ENCODE results near the gene OR4L1.
"Not testable (repeated sequence)": the region's sequence is repeated elsewhere in the genome, so short reads cannot be mapped to it uniquely, and the experiment has no call there.

The OR4L1 gene, protein sequence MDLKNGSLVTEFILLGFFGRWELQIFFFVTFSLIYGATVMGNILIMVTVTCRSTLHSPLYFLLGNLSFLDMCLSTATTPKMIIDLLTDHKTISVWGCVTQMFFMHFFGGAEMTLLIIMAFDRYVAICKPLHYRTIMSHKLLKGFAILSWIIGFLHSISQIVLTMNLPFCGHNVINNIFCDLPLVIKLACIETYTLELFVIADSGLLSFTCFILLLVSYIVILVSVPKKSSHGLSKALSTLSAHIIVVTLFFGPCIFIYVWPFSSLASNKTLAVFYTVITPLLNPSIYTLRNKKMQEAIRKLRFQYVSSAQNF

DNA sequence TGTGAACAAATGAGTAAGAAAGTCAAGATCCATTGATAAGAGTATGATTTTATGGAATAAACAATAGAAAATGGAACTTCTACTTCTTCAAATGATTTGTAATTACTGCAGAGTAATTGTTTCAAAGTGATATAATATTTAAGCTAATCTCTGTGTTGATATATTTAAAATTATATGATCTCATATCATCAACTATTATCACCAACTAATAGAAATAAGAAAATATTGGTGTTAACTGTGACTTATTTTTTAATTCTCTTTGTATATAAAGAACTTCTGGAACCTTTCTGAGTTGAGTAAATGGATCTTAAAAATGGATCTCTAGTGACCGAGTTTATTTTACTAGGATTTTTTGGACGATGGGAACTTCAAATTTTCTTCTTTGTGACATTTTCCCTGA lies at the start of gene OR4L1:
Gene OR4L1, plus strand, starts transcription at position 301 of the 400 bp plus-strand sequence. Its CDS starts 0 bp downstream, at position 301.
- no peak for DNase-seq

DNA sequence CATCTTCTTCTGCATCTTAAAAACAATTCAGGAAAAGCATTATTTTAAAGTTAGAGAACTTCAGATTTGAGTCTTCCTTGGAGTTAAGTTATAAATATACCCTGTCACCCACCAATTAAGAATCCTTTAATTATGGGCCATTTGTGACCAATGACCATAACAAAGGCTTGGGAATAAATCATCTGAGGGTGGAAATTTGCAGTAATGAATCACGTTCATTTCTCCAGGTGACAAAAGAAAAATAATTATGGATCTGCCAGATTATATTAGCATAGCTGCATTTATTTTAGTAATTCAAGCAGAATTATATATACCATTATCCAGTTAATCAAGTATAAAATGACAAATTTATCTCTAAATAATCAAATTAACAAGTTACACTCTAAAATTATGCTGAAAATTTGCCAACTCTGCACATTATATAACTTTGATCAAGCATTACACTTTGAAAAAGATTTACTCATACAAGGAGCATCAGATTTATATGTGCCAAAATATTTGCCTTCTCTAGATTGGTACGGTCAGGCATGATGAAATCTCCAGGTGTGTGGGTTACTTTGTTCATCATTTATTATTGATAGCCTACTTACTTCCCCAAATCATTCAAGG lies 40.5 kb upstream of the OR4L1 start, which contains the start of gene OR4K14:
Gene OR4K14, minus strand, starts transcription at position 51 of the 609 bp plus-strand sequence. CDS start 4,114 bp downstream, outside the sequence.
- DNase-seq: no peak

DNA sequence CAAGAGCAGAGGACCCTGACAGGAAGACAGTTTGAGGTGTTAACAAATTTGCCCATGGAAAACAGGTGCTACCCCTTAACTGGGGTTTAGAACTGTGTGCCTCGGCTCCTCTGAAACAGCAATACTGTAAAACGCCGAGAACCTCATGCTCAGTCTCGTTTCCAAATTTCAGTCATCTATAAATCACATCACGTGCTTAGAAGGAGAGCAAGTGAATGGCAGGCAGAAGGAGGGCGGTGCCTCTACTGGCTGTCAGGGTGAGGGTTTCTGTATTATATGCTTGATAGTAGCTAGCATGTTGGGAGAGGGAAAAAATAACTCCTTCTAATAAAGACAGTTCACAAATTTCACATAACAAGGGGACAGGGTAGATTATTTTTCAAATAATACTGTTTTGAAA lies 28.8 kb upstream of the OR4L1 start:
- no peak for DNase-seq

DNA sequence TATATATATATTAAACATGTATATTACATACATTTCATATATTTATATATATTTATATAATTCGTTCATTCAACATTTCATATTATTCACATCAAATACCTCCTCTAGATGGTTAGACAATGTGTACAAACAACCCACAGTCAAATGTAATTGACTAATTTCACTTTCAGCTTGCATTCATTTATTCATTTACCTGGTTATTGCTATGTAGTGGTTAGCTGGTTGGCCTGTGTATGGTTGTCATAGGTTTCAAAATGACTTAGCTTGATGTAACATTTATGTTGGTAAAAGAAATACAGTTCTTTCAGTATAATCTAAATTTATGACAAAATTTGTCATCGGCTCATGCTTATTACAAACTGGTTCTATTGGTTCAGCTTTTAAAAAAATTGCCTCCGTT lies 24.4 kb upstream of the OR4L1 start:
- no peak for DNase-seq

DNA sequence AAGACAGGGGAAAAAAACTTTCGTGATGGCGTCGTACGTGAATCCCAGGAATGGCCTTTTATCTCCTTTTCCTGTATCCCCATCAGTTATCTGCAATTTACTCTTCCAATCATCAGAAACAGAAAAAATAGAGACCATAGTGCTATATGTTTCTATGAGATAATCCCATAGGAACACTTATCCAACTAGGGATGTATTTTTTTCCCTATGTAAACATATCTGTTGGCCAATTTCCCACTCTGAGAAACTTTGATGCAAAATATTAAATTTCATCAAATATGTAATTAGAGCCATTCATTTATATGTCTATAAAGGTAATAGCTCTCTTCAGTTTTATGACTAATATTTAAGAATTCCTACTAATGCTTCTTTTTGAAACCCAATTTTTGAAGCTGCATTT lies 23.9 kb upstream of the OR4L1 start, which contains the start of gene OR4K13:
Gene OR4K13, minus strand, starts transcription at position 101 of the 400 bp plus-strand sequence. CDS start 1,280 bp downstream, outside the sequence.
- no peak for DNase-seq

DNA sequence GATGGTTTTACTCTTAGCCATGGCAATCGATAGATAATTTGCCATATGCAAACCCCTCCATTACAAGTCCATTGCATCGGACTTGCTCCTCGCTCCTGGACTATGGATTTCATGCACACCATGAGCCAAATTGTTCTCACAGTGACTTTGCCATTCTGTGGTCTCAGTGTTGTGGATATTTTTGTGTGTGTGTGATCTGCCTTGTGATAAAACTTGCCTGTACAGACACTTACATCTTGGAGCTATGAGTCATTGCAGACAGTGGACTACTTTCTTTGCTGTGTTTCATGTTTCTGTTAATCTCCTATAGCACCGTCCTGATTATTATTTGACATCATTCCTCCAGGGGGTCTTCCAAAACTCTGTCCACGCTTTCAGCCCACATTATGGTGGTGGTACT lies 15.6 kb upstream of the OR4L1 start:
- DNase-seq: no peak

DNA sequence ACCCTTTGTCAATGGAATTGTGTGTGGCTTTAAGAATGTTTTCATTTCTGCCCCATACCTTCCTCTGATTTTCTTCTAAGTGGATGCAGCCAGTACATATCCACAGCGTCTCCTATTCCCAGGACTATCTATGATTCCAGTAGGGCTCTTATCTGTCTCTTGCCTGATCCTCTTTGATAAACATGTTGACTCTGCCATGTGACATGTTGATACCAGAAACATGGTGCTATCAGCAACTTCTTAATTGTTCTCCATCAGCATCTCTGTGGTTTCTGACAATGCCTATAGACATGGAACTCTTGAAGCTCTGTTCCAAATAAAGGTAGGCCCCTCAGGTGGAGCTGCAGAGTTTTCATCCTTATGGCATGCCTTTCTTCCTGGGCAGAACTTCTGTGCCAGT lies 11.6 kb upstream of the OR4L1 start:
- DNase-seq: no peak

DNA sequence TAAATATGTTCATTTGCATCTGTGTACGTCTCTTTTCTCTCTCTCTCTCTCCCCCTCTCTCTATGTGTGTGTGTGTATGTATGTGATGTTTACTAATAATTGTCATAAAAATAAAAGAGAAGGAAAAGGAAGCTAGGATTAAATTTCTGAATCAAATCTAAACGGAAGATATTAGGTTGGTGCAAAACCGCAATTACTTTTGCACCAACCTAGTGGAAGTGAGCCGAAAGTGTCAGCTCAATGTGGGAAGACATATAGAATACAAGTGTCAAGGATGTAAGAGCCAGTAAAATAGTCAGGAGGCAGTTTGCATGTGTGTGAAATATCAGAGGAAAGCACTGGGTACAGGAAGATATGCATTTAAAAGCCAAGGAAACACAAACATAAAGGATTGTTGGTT lies 32.2 kb downstream of the OR4L1 start:
- no peak for DNase-seq

DNA sequence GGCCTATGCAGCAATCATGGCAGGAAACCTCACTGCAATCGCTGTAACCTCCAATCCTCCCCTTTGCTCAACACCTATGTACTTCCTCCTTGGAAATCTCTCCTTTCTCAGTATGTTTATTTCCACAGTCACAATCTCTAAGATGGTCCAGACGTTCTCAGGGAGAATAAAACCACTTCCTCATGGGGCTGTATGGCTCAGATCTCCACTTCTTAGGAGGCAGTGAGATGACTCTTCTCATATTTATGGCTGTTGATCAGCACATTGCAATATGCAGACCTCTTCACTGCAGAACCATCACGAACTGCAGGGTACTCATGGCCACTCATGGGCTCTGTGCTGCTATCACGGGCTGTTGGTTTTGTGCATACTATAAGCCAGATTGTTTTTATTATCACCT lies 33.6 kb downstream of the OR4L1 start:
- no peak for DNase-seq

DNA sequence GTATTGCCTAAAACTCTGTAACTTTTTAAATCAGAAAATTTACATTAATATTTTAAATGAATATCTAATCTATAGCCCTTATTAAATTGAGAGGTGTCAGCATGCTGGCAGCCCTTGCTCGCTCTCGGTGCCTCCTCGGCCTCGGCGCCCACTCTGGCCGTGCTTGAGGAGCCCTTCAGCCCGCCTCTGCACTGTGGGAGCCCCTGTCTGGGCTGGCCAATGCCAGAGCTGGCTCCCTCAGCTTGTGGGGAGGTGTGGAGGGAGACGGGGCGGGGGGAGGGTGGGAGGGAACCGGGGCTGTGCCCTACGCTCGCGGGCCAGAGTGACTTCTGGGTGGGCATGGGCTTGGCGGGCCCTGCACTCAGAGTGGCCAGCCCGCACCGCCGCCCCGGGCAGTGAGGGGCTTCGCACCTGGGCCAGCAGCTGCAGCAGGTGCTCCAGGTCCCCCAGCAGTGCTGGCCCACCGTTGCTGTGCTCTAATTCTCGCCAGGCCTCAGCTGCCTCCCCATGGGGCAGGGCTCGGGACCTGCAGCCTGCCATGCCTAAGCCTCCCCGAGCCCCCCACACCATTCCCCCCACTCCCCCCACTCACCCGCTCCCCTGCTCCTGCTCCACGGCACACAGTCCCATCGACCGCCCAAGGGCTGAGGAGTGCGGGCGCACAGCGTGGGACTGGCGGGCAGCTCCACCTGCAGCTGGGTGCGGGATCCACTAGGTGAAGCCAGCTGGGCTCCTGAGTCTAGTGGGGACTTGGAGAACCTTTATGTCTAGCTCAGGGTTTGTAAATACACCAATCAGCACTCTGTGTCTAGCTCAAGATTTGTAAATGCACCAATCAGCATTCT lies 39.3 kb downstream of the OR4L1 start:
- not testable (repeated sequence) for DNase-seq

DNA sequence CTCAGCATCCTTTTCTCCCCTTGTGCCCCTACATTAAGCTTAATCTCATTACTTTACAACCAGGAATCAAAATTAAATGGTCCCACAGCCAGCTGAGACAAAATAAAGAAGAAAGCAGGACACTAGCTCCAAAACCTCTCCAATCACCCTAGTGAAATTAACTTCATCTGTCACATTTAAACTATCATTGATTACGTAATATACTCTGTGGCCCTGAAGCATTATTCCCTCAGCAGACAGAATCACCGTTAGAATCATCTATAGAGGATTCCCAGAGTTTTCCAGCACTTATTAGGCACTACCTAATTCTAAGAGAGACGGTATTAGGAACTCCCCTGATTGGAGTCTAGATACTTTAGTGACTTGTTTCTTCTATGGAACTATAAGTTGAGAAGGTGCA lies 50.6 kb downstream of the OR4L1 start, which contains the start of gene OR4K17:
Gene OR4K17, plus strand, starts transcription at position 302 of the 400 bp plus-strand sequence. CDS start 6,761 bp downstream, outside the sequence.
- DNase-seq: no peak

Measured in activated effector memory CD4-positive, alpha-beta T cell treated with Interleukin-2 at 50 U/mL for 16 hours (primary cell).